Gastrocnemius medialis (tissue), 4 donors: ENCODE data around the gene EOMES.

Source experiments
- CTCF ChIP-seq, 5 experiments: fragments of 450-650 bp in 3 of 5; fragments of 200-600 bp in 2 of 5; sonication (generic) in 2 of 5; IDR thresholded peaks in 4 of 5; conservative IDR thresholded peaks in 1 of 5; 1 replicate in 4 of 5; 2 replicates in 1 of 5; pipeline ENCODE4 v1.5.1; 2016 to 2019; ENCODE audit warnings: antibody characterized with exemption in 5 of 5, mild to moderate bottlenecking in 3 of 5, moderate library complexity in 3 of 5
- POLR2A ChIP-seq, 2 donors: fragments of 450-650 bp; IDR thresholded peaks; one replicate each; pipeline ENCODE4 v1.6.1; 2017; ENCODE audit warnings: antibody characterized with exemption in 2 of 2, mild to moderate bottlenecking in 2 of 2, moderate library complexity in 2 of 2

GRCh38 chr3:27678234-27678633, 43.9 kb downstream of the EOMES start:
- TF ChIP-seq CTCF (IDR thresholded peaks at IDR 0.05 in 4 of 5, conservative IDR thresholded peaks at IDR 0.05 in 1 of 5) (no peak), POLR2A (IDR thresholded peaks at IDR 0.05) (no peak)
